HepG2 (cell line): ENCODE measurements around the gene GRK4. TPM values are rescaled to one million over a fixed set of nuclear protein-coding genes. Genes with fewer than 3 reads are reported as not detected.

ENCODE experiments used
- HIVEP1 ChIP-seq: sonication (generic); formaldehyde crosslinking; IDR thresholded peaks from 2 replicates; pipeline ENCODE4 v1.4.0; 2020; ENCODE audit warnings: mild to moderate bottlenecking, missing genetic modification reagents
- JUNB ChIP-seq: sonication (generic); formaldehyde crosslinking; IDR thresholded peaks from 2 replicates; pipeline ENCODE4 v1.8.0; 2022; ENCODE audit warnings: missing genetic modification reagents, mild to moderate bottlenecking, borderline replicate concordance
- MEIS2 ChIP-seq: sonication (generic); formaldehyde crosslinking; IDR thresholded peaks from 2 replicates; pipeline ENCODE4 v1.9.0; 2021; ENCODE audit warnings: mild to moderate bottlenecking, missing genetic modification reagents
- NR2F1 ChIP-seq, 2 experiments: fragments of 450-650 bp in 1 of 2; formaldehyde crosslinking in 1 of 2; IDR thresholded peaks; 2 replicates each; pipeline versions ENCODE4 v1.5.0 to v1.6.1; 2016 to 2020; ENCODE audit warnings: mild to moderate bottlenecking in 1 of 2, missing compliant biosample characterization in 1 of 2, missing genetic modification reagents in 1 of 2, moderate library complexity in 1 of 2
- RAD21 ChIP-seq: fragments of 450-650 bp; formaldehyde crosslinking; IDR thresholded peaks from 2 replicates; pipeline ENCODE4 v1.5.0; 2020; ENCODE audit warnings: mild to moderate bottlenecking
- RERE ChIP-seq: IDR thresholded peaks from 2 replicates; pipeline ENCODE4 v1.6.1; 2016; ENCODE audit warnings: low read depth, missing genetic modification reagents, missing compliant biosample characterization
- TAF15 ChIP-seq: fragments of 200-400 bp; formaldehyde crosslinking; IDR thresholded peaks from one replicate; pipeline ENCODE4 v1.6.1; 2018; ENCODE audit warnings: mild to moderate bottlenecking, low read depth, low read length; ENCODE audit not compliant: poor library complexity, severe bottlenecking
- ZBTB39 ChIP-seq: sonication (generic); formaldehyde crosslinking; IDR thresholded peaks from 2 replicates; pipeline ENCODE4 v1.5.0; 2020; ENCODE audit warnings: missing genetic modification reagents
- ZFP82 ChIP-seq: sonication (generic); formaldehyde crosslinking; IDR thresholded peaks from 2 replicates; pipeline ENCODE4 v1.5.1; 2020; ENCODE audit warnings: mild to moderate bottlenecking, missing genetic modification reagents, borderline replicate concordance
- ZNF337 ChIP-seq: sonication (generic); formaldehyde crosslinking; IDR thresholded peaks from 2 replicates; pipeline ENCODE4 v1.5.1; 2020; ENCODE audit warnings: missing genetic modification reagents, low read depth, mild to moderate bottlenecking, borderline replicate concordance
- ZNF431 ChIP-seq: sonication (generic); formaldehyde crosslinking; IDR thresholded peaks from 2 replicates; pipeline ENCODE4 v1.9.0; 2022; ENCODE audit warnings: missing genetic modification reagents, low read depth, mild to moderate bottlenecking, borderline replicate concordance
- ZNF432 ChIP-seq: sonication (generic); formaldehyde crosslinking; IDR thresholded peaks from 2 replicates; pipeline ENCODE4 v1.5.0; 2020; ENCODE audit warnings: missing genetic modification reagents, mild to moderate bottlenecking, borderline replicate concordance
- ZNF792 ChIP-seq: IDR thresholded peaks from 2 replicates; pipeline ENCODE4 v1.6.1; 2016
- ZSCAN20 ChIP-seq: sonication (generic); formaldehyde crosslinking; IDR thresholded peaks from 2 replicates; pipeline ENCODE4 v1.4.0; 2020; ENCODE audit warnings: missing genetic modification reagents, mild to moderate bottlenecking, borderline replicate concordance
- ZSCAN22 ChIP-seq: sonication (generic); formaldehyde crosslinking; IDR thresholded peaks from 2 replicates; pipeline ENCODE4 v1.4.0; 2020; ENCODE audit warnings: mild to moderate bottlenecking, missing genetic modification reagents
- ZSCAN31 ChIP-seq: sonication (generic); formaldehyde crosslinking; IDR thresholded peaks from 2 replicates; pipeline ENCODE4 v1.5.0; 2020; ENCODE audit warnings: low read depth, mild to moderate bottlenecking, missing genetic modification reagents
- polyA plus RNA-seq, 8 experiments: library from polyadenylated mRNA; depleted of rRNA in 3 of 8; stranded (reverse) in 7 of 8; unstranded in 1 of 8; fragments of >200 nt; fragmentation: Illumina TruSeq in 4 of 8; extraction: Trizol in 4 of 8; gene quantifications; 2 replicates each; pipeline versions ENCODE4 v1.2.1 to v1.2.3, GENCODE V29; 2011 to 2016; ENCODE audit warnings: low read depth in 4 of 8, missing spikeins in 1 of 8, mixed read lengths in 1 of 8; ENCODE audit not compliant: insufficient read depth in 1 of 8
- total RNA-seq, 5 experiments: library from RNA; depleted of rRNA; stranded (reverse); fragments of >200 nt; fragmentation: Illumina TruSeq; extraction: Trizol; gene quantifications; 2 replicates each; pipeline ENCODE4 v1.2.3, GENCODE V29; 2016; ENCODE audit warnings: low read depth in 1 of 5
- TF ChIP-seq, protein P1 (sequence below): conservative IDR thresholded peaks from 2 replicates; pipeline ENCODE4 v1.6.1; 2018; ENCODE audit warnings: missing genetic modification reagents
- TF ChIP-seq, protein P2 (sequence below): sonication (generic); formaldehyde crosslinking; IDR thresholded peaks from 2 replicates; pipeline ENCODE4 v1.8.1; 2023; ENCODE audit warnings: mild to moderate bottlenecking, moderate library complexity, missing genetic modification reagents

The GRK4 gene
- total and polyA plus RNA-seq, 2 of the 13 experiments (the other 11 are each of a cell fraction or from before 2014, with no cell fraction given), result 1.8 to 2.0 TPM

DNA sequence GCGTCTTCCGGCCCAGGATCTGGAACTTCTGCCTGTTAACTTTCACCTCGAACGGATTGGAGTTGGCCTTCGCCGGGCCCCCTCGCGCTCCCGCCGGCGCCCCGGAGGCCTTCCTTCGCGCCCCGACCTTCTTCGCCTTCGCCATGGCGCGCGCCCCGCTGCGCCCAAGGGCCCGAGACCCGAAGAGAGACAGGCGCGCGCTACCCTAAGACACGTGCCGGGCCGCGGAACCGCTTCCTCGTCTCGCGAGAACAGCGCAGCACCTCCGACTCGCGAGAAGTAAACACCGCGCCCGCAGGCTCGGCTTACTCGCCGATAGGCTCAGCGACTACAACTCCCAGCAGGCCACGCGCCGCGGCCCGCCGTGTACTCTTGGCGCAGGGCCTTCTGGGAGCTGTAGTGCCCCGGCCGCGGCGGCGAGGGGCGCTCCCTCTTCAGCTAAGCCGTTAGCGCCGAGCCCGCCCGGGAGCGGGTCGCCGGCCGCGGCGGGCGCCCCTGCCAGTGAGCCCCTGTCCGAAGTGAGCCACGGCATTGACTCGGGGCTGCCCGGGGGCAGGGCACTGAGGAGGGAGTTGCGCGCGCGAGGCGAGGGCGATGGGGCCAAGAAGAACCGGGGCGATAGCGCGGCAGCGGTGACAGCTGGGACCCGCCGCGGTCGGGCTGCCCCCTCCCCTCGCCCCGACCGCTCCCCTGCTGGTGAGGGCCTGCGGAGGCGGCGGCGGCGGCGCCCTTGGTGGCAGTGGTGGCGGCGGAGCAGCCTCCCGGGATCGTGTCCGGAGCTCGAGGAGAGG is at the start of gene GRK4, which contains the start of gene NOP14 (continued):
- TF ChIP-seq NR2F1 (CRISPR knock-in tag; IDR thresholded peaks at IDR 0.05) (no peak), RERE (peak; percentile 74; the same call in 1 of the 2 replicates), TAF15 (peak; percentile 27), JUNB (no peak), ZNF431 (no peak; the same call in 1 of the 2 replicates), HIVEP1 (peak; percentile 90), RAD21 (CRISPR knock-in tag) (no peak; the same call in 1 of the 2 replicates), ZNF432 (CRISPR knock-in tag) (no peak), ZBTB39 (CRISPR knock-in tag) (peak; percentile 79), ZNF337 (CRISPR knock-in tag) (peak; percentile 57; the same call in 1 of the 2 replicates), MEIS2 (CRISPR knock-in tag) (peak; percentile 71), ZSCAN31 (peak; percentile 96), ZFP82 (CRISPR knock-in tag) (peak; percentile 66; the same call in 1 of the 2 replicates), ZNF792 (no peak; the same call in 1 of the 2 replicates), ZSCAN22 (CRISPR knock-in tag) (0 out of 2 replicates have a peak, but pooled peaks have one; percentile 69), ZSCAN20 (0 out of 2 replicates have a peak, but pooled peaks have one; percentile 20)
- TF ChIP-seq, protein P1, sequence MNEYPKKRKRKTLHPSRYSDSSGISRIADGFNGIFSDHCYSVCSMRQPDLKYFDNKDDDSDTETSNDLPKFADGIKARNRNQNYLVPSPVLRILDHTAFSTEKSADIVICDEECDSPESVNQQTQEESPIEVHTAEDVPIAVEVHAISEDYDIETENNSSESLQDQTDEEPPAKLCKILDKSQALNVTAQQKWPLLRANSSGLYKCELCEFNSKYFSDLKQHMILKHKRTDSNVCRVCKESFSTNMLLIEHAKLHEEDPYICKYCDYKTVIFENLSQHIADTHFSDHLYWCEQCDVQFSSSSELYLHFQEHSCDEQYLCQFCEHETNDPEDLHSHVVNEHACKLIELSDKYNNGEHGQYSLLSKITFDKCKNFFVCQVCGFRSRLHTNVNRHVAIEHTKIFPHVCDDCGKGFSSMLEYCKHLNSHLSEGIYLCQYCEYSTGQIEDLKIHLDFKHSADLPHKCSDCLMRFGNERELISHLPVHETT (CRISPR knock-in tag), result peak; percentile 76; the same call in 1 of the 2 replicates
- TF ChIP-seq, protein P2, sequence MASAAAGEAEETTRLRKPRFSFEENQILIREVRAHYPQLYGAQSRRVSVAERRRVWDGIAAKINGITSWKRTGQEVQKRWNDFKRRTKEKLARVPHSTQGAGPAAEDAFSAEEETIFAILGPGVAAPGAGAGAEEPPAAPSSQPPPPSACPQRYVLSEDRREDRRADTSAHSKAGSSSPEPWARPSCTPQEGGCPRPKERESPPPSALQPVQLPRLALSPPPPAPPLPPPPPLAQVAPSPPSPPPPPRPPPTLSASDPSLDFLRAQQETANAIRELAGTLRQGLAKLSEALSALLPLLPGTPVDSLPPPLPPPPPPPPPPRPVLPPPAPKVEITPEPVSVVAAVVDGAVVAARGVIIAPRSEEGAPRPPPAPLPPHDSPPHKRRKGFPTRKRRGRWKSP (CRISPR knock-in tag), result peak; percentile 99
